ENCODE results near the gene ARSA. TPM values are rescaled to one million over a fixed set of nuclear protein-coding genes. Genes with fewer than 3 reads are reported as not detected.

The ARSA gene
- total RNA-seq, 4 donors from 2014 or later: 23.3 to 51.8 (median 30.4) TPM

GRCh38 chr22:50577987-50578775 is 49.8 kb downstream of the ARSA start, which contains the start of gene CPT1B:
Gene CPT1B, minus strand, starts transcription at chr22:50578427. Its CDS starts 512 bp downstream, at chr22:50577915.
- intact Hi-C loops (cut with DNase I; ENCODE audit: low total_unique reads): no loop called here
- no peak for DNase-seq (ENCODE audit: low spot score in 2 of 2)
- H3K4me3 ChIP-seq (ENCODE audit: low read depth, poor library complexity, severe bottlenecking): no peak within 1 kb of the TSS
- TF ChIP-seq CTCF (IDR thresholded peaks at IDR 0.05) (no peak), POLR2A (IDR thresholded peaks at IDR 0.05) (no peak)
- 25 to 28% methylated on average over 23 to 32 of the region's 63 CpGs for WGBS, 2 donors

- WGBS, 2 donors: 54 to 57% methylated on average over 22 to 23 of the region's 23 CpGs
- no peak for DNase-seq (ENCODE audit: low spot score in 2 of 2)
- no peak for TF ChIP-seq CTCF (IDR thresholded peaks at IDR 0.05)
- TF ChIP-seq POLR2A (IDR thresholded peaks at IDR 0.05): no peak
- intact Hi-C loops (cut with DNase I; ENCODE audit: low total_unique reads): no loop called here
- H3K4me3 ChIP-seq (ENCODE audit: low read depth, poor library complexity, severe bottlenecking): no peak overlapping the region
Observed at GRCh38 chr22:50577697-50577986, 50.3 kb downstream of the ARSA start.

- H3K4me3 ChIP-seq (ENCODE audit: low read depth, poor library complexity, severe bottlenecking): no peak overlapping the region
- WGBS, 2 donors: 77 to 88% methylated on average over 18 of the region's 18 CpGs
- intact Hi-C loops (cut with DNase I; ENCODE audit: low total_unique reads): no loop called here
- TF ChIP-seq CTCF (IDR thresholded peaks at IDR 0.05): no peak
- no peak for TF ChIP-seq POLR2A (IDR thresholded peaks at IDR 0.05)
- no peak for DNase-seq (ENCODE audit: low spot score in 2 of 2)
Observed at GRCh38 chr22:50576806-50577696, 50.9 kb downstream of the ARSA start.

GRCh38 chr22:50576070-50576469 is 51.9 kb downstream of the ARSA start:
- intact Hi-C loops (cut with DNase I; ENCODE audit: low total_unique reads): no loop called here
- no peak overlapping the region for H3K4me3 ChIP-seq (ENCODE audit: low read depth, poor library complexity, severe bottlenecking)
- TF ChIP-seq POLR2A (IDR thresholded peaks at IDR 0.05) (no peak), CTCF (IDR thresholded peaks at IDR 0.05) (no peak)
- 79 to 87% methylated on average over 4 to 5 of the region's 5 CpGs for WGBS, 2 donors
- no peak for DNase-seq (ENCODE audit: low spot score in 2 of 2)

GRCh38 chr22:50575426-50575941 is 52.5 kb downstream of the ARSA start:
- no peak for TF ChIP-seq CTCF (IDR thresholded peaks at IDR 0.05)
- TF ChIP-seq POLR2A (IDR thresholded peaks at IDR 0.05): no peak
- WGBS, 2 donors: 87 to 90% methylated on average over 8 of the region's 8 CpGs
- DNase-seq (ENCODE audit: low spot score in 2 of 2): no peak

More at GRCh38 chr22:50575426-50575941, 52.5 kb downstream of the ARSA start:
- H3K4me3 ChIP-seq (ENCODE audit: low read depth, poor library complexity, severe bottlenecking): no peak overlapping the region
- intact Hi-C loops (cut with DNase I; ENCODE audit: low total_unique reads): no loop called here

Other genes starting within 250 kb of the ARSA start
- 100 to 1,000 TPM in 2 of 4 donors, 10 to 100 TPM in 2; 70.8 to 123 (median 87.2) TPM for gene SBF1, start 153.1 kb downstream of the ARSA start, total RNA-seq
- under 1 TPM in 3 of 4 donors, not detected in 1; 0.19 to 0.56 (median 0.52) TPM for gene ADM2, start 146.6 kb downstream of the ARSA start, total RNA-seq
- gene MIOX, start 141.3 kb downstream of the ARSA start, total RNA-seq: not detected
- 10 to 100 TPM; 34.8 to 47.2 (median 38.8) TPM for gene LMF2, start 120.5 kb downstream of the ARSA start, total RNA-seq
- 10 to 100 TPM; 40.7 to 54.3 (median 41.5) TPM for gene NCAPH2, start 119.9 kb downstream of the ARSA start, total RNA-seq
- 1 to 10 TPM; 1.5 to 9.4 (median 4.4) TPM for gene SCO2, start 102.6 kb downstream of the ARSA start, total RNA-seq
- gene TYMP, start 98.1 kb downstream of the ARSA start, total RNA-seq: 10 to 100 TPM; 23.6 to 63.3 (median 33.5) TPM
- gene KLHDC7B, start 82.3 kb downstream of the ARSA start, total RNA-seq: under 1 TPM in 2 of 4 donors, not detected in 2; 0.07 to 0.10 TPM
- gene SYCE3, start 65.2 kb downstream of the ARSA start, total RNA-seq: not detected
- gene CPT1B, start 49.7 kb downstream of the ARSA start, total RNA-seq: 10 to 100 TPM in 1 of 4 donors, 1 to 10 TPM in 3; 4.7 to 12.0 (median 6.8) TPM
- 10 to 100 TPM; 47.0 to 71.3 (median 66.4) TPM for gene CHKB, start 45.3 kb downstream of the ARSA start, total RNA-seq
- 1 to 10 TPM; 2.1 to 5.4 (median 3.6) TPM for gene MAPK8IP2, start 27.4 kb downstream of the ARSA start, total RNA-seq
- gene SHANK3, start 44.7 kb upstream of the ARSA start, total RNA-seq: 1 to 10 TPM; 4.0 to 8.9 (median 6.8) TPM
- under 1 TPM in 2 of 4 donors, not detected in 2; 0.65 to 0.97 TPM for gene ACR, start 110.1 kb upstream of the ARSA start, total RNA-seq
- 10 to 100 TPM in 3 of 4 donors, 1 to 10 TPM in 1; 9.5 to 17.7 (median 14.3) TPM for gene RABL2B, start 155.5 kb upstream of the ARSA start, total RNA-seq